Loucy (cell line): ENCODE data around the gene EPB41L2.

Source experiments
- CTCF ChIP-seq: fragments of 200-600 bp; sonication (generic); conservative IDR thresholded peaks from 2 replicates; pipeline ENCODE4 v1.5.1; 2014; ENCODE audit warnings: mild to moderate bottlenecking, antibody characterized with exemption, low read length
- EZH2phosphoT487 ChIP-seq: fragments of 200-600 bp; IDR thresholded peaks from 2 replicates; pipeline ENCODE4 v1.6.1; 2018; ENCODE audit warnings: antibody characterized with exemption, mild to moderate bottlenecking, moderate library complexity, borderline replicate concordance

GRCh38 chr6:130955755-130956154, 107.3 kb downstream of the EPB41L2 start:
- TF ChIP-seq CTCF: no peak
- TF ChIP-seq EZH2phosphoT487: no peak
